Hepatocyte (in vitro differentiated cells): ENCODE data around the gene CYGB.

ENCODE experiments used
- CTCF ChIP-seq: fragments of 200-600 bp; sonication (generic); IDR thresholded peaks from 2 replicates; pipeline ENCODE4 v1.5.1; 2016; ENCODE audit warnings: antibody characterized with exemption, mild to moderate bottlenecking; ENCODE audit not compliant: poor library complexity
- EZH2 ChIP-seq: fragments of 200-600 bp; sonication (generic); IDR thresholded peaks from 2 replicates; pipeline ENCODE4 v1.6.1; 2016; ENCODE audit warnings: antibody characterized with exemption, mild to moderate bottlenecking, borderline replicate concordance
- EZH2phosphoT487 ChIP-seq: fragments of 200-600 bp; sonication (generic); IDR thresholded peaks from one replicate; pipeline ENCODE4 v1.6.1; 2018; ENCODE audit warnings: antibody characterized with exemption, mild to moderate bottlenecking, low read depth, moderate library complexity; ENCODE audit not compliant: unreplicated experiment, severe bottlenecking

GRCh38 chr17:76585033-76585648 is 47.6 kb upstream of the CYGB start:
- no peak for TF ChIP-seq CTCF
- TF ChIP-seq EZH2phosphoT487, result peak; percentile 77
- peak; percentile 92 for TF ChIP-seq EZH2
